Measurements from ENCODE around the gene ZFR2. TPM values are rescaled to one million over a fixed set of nuclear protein-coding genes. Genes with fewer than 3 reads are reported as not detected.
A peak's percentile ranks its signal among the peaks of the same experiment; 100 is the strongest.

Gene ZFR2
- total and polyA plus RNA-seq, 7 experiments from 2014 or later = 0.22 to 5.5 (median 1.7) TPM

DNA sequence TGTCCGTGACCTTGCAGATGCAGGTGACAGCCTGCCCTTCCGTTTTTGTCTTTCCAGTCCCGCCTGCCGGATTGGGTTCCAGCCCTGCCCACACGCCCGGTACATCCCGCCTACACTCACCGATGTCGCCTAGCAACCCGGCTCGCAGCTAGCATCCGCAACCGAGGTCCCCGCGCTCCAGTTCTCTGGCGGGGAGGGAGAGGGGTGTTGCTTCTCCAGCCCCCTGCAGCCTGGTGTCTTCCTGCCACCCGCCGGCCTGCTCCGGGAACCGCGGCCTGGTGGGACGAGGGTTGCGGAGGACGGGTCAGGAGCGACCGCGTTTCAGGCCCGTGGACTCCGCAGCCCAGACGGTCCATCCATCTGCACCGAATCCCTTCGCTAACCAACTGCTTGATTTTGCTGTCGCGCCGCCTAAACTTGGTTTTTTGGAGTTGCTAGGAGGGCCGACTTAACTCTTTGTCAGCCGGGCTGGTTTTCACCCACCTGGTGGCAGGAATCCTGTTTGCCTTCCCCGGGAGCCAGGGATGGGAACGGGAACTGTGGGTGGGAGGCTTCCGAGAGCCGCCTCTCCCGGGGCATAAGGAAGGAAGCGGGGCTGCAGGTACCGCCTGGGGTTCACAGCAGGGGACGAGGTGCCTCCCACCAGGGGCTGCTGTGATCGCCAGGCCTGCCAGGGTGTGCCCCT is 67.3 kb downstream of the ZFR2 start:
- H3K4me1 Mint-ChIP-seq = peaks cover 16 to 51% (median 30%) of the 10 kb centered on the region in 7 donors
- POLR2A ChIA-PET = no interaction called here
- no peaks in the 10 kb centered on the region for H3K36me3 ChIP-seq (ENCODE audit: control insufficient read depth in 2 of 3, insufficient read depth in 3 of 3, low read length in 3 of 3)
- H3K36me3 Mint-ChIP-seq = peaks cover 0 to 9% (median 4%) of the 10 kb centered on the region in 5 donors
- peaks cover 0 to 3% (median 0%) of the 10 kb centered on the region in 3 experiments for H3K9me3 ChIP-seq (ENCODE audit: control insufficient read depth in 2 of 3, low read length in 3 of 3)
- peak overlapping the region; percentile 56 to 77 (median 73) for H3K4me3 Mint-ChIP-seq
- no peak overlapping the region for H3K27ac ChIP-seq (ENCODE audit: low read depth, low read length)
- H3K27ac Mint-ChIP-seq = peak overlapping the region in 4 of 9 donors; percentile 17 to 75 (median 42)
- DNase-seq (peak in 8 of 9 donors; percentile 42 to 70 (median 56)), ATAC-seq (peak; percentile 81)
- no peaks in the 10 kb centered on the region for H3K27me3 ChIP-seq (ENCODE audit: control insufficient read depth in 2 of 2, insufficient read depth in 2 of 2, low read length in 2 of 2)
- CTCF ChIA-PET = no interaction called here
- intact Hi-C loops (cut with micrococcal nuclease) = loop anchor here in 1 of 2 donors (1.0 kb wide), 1 partner anchor 21 kb away; no protein-coding TSS in a partner anchor
- peaks cover 0 to 8% (median 5%) of the 10 kb centered on the region in 11 donors for H3K9me3 Mint-ChIP-seq
- H3K4me3 ChIP-seq (ENCODE audit: low read length) = peak overlapping the region; percentile 34
- peaks cover 12 to 32% of the 10 kb centered on the region in 2 donors for H3K4me1 ChIP-seq (ENCODE audit: control insufficient read depth in 2 of 2, insufficient read depth in 2 of 2, low read length in 2 of 2)
- peaks cover 0 to 7% (median 0%) of the 10 kb centered on the region in 5 donors for H3K27me3 Mint-ChIP-seq

DNA sequence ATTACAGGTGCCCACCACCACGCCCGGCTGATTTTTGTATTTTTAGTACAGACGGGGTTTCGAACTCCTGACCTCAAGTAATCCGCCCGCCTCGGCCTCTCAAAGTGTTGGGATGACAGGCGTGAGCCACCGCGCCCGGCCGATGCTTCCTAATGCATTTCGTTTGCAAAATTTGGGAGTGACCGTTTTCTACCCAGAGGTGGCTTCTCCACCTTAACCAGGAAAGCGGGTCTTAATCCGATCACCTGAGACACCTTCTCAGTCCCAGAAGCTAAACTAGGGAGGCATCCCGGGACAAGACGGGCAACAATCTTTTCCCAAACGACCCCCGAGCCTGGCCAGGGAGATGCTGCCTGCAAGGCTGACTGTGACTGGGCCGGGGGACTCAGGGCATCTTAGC is 67.8 kb downstream of the ZFR2 start:
- H3K27ac Mint-ChIP-seq = peak overlapping the region in 2 of 9 donors; percentile 28 to 75
- peaks cover 16 to 49% (median 29%) of the 10 kb centered on the region in 7 donors for H3K4me1 Mint-ChIP-seq
- peak overlapping the region in 9 of 10 donors; percentile 56 to 77 (median 73) for H3K4me3 Mint-ChIP-seq

DNA sequence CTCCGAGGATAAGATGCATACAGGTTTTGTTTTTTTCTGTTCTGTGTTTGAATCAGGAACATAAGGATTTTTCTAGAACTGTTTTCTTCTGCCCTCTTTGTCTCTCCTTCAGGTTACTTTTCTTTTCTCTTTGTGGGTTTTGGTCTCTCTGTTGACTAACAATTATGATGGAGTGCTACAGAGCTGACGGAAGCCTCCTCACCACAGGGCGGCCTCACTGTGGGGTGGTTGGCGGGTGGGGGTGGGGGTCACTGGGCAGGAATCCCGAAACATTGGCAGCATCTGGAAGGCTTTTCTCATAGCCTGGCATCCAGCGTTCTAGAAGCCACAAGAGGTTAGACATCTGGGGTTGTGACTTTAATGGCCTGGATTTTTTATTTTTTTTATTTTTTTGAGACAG is 70.7 kb downstream of the ZFR2 start:
- H3K27me3 Mint-ChIP-seq = peaks cover 0 to 7% (median 0%) of the 10 kb centered on the region in 5 donors
- Histone ChIP-seq H3K4me3 (ENCODE audit: low read length) (no peak overlapping the region), H3K36me3 (ENCODE audit: control insufficient read depth in 2 of 3, insufficient read depth in 3 of 3, low read length in 3 of 3) (no peaks in the 10 kb centered on the region), H3K9me3 (ENCODE audit: control insufficient read depth in 2 of 3, low read length in 3 of 3) (peaks cover 0 to 3% (median 0%) of the 10 kb centered on the region in 3 experiments), H3K27me3 (ENCODE audit: control insufficient read depth in 2 of 2, insufficient read depth in 2 of 2, low read length in 2 of 2) (no peaks in the 10 kb centered on the region), H3K4me1 (ENCODE audit: control insufficient read depth in 2 of 2, insufficient read depth in 2 of 2, low read length in 2 of 2) (peaks cover 12 to 28% of the 10 kb centered on the region in 2 donors), H3K27ac (ENCODE audit: low read depth, low read length) (no peak overlapping the region)
- ChIA-PET POLR2A (interaction anchor here (0.5 to 3.0 kb wide), 4 partner anchors 14 to 35 kb away, joined by 3 to 16 read pairs (median 4); partner anchors contain the start of gene MRPL54), CTCF (interaction anchor here (2.1 kb wide), 1 partner anchor 14 kb away, joined by 6 read pairs; no protein-coding TSS in a partner anchor)
- H3K27ac Mint-ChIP-seq = peak overlapping the region; percentile 48 to 84 (median 68)
- H3K4me1 Mint-ChIP-seq = peaks cover 12 to 42% (median 24%) of the 10 kb centered on the region in 7 donors
- H3K36me3 Mint-ChIP-seq = peaks cover 0 to 11% (median 5%) of the 10 kb centered on the region in 5 donors
- H3K4me3 Mint-ChIP-seq = peak overlapping the region; percentile 9 to 77 (median 66)
- DNase-seq (peak in 6 of 9 donors; percentile 30 to 60 (median 45)), ATAC-seq (peak; percentile 84)
- intact Hi-C loops (cut with micrococcal nuclease) = loop anchor here in 1 of 2 donors (2.0 kb wide), 1 partner anchor 15 kb away; no protein-coding TSS in a partner anchor
- H3K9me3 Mint-ChIP-seq = peaks cover 0 to 11% (median 7%) of the 10 kb centered on the region in 11 donors

More for the DNA sequence above, 67.8 kb downstream of the ZFR2 start:
- no peak for DNase-seq
- peaks cover 0 to 7% (median 0%) of the 10 kb centered on the region in 5 donors for H3K27me3 Mint-ChIP-seq
- POLR2A ChIA-PET = no interaction called here
- no peak for ATAC-seq
- Histone ChIP-seq H3K36me3 (ENCODE audit: control insufficient read depth in 2 of 3, insufficient read depth in 3 of 3, low read length in 3 of 3) (no peaks in the 10 kb centered on the region), H3K4me3 (ENCODE audit: low read length) (peak overlapping the region; percentile 34), H3K27me3 (ENCODE audit: control insufficient read depth in 2 of 2, insufficient read depth in 2 of 2, low read length in 2 of 2) (no peaks in the 10 kb centered on the region), H3K9me3 (ENCODE audit: control insufficient read depth in 2 of 3, low read length in 3 of 3) (peaks cover 0 to 3% (median 0%) of the 10 kb centered on the region in 3 experiments), H3K4me1 (ENCODE audit: control insufficient read depth in 2 of 2, insufficient read depth in 2 of 2, low read length in 2 of 2) (peaks cover 12 to 32% of the 10 kb centered on the region in 2 donors), H3K27ac (ENCODE audit: low read depth, low read length) (no peak overlapping the region)
- CTCF ChIA-PET = interaction anchor here (0.8 kb wide), 1 partner anchor 14 kb away, joined by 5 read pairs; no protein-coding TSS in a partner anchor
- peaks cover 0 to 11% (median 5%) of the 10 kb centered on the region in 5 donors for H3K36me3 Mint-ChIP-seq
- intact Hi-C loops (cut with micrococcal nuclease) = loop anchor here in 1 of 2 donors (1.0 kb wide), 1 partner anchor 21 kb away; no protein-coding TSS in a partner anchor
- peaks cover 0 to 11% (median 6%) of the 10 kb centered on the region in 11 donors for H3K9me3 Mint-ChIP-seq

DNA sequence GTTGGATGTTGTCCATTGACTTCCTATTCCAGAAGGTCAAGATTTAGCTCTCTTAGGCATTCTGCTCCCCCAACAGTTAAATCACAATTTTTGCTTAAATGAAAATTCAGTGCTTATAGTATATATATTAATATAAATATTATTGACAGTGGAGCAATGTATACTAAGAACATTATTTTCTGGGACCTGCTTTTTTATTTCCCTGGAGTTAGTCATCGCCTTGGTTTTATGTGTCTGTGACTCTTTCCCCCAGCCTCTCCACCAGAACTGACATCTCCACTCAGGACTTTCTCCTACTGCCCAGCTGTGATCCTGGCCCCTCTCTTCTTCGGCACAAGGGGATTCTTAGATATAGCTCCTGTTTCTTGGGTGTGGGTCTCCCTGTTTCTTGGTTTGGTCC is 72.5 kb downstream of the ZFR2 start:
- ATAC-seq = no peak
- peak overlapping the region in 2 of 9 donors; percentile 35 to 49 for H3K27ac Mint-ChIP-seq
- Histone ChIP-seq H3K27ac (ENCODE audit: low read depth, low read length) (no peak overlapping the region), H3K4me1 (ENCODE audit: control insufficient read depth in 2 of 2, insufficient read depth in 2 of 2, low read length in 2 of 2) (peaks cover 6 to 22% of the 10 kb centered on the region in 2 donors), H3K4me3 (ENCODE audit: low read length) (no peak overlapping the region), H3K36me3 (ENCODE audit: control insufficient read depth in 2 of 3, insufficient read depth in 3 of 3, low read length in 3 of 3) (no peaks in the 10 kb centered on the region), H3K9me3 (ENCODE audit: control insufficient read depth in 2 of 3, low read length in 3 of 3) (peaks cover 0 to 3% (median 0%) of the 10 kb centered on the region in 3 experiments), H3K27me3 (ENCODE audit: control insufficient read depth in 2 of 2, insufficient read depth in 2 of 2, low read length in 2 of 2) (no peaks in the 10 kb centered on the region)
- peaks cover 0 to 14% (median 8%) of the 10 kb centered on the region in 11 donors for H3K9me3 Mint-ChIP-seq
- intact Hi-C loops (cut with micrococcal nuclease) = no loop called here
- CTCF ChIA-PET = interaction anchor here (0.6 to 1.3 kb wide), 4 partner anchors 26 to 251 kb away, joined by 3 read pairs; partner anchors contain the start of gene MRPL54
- H3K4me1 Mint-ChIP-seq = peaks cover 12 to 28% (median 20%) of the 10 kb centered on the region in 7 donors
- no peak overlapping the region for H3K4me3 Mint-ChIP-seq
- POLR2A ChIA-PET = interaction anchor here (0.6 to 1.2 kb wide), 3 partner anchors 21 to 986 kb away, joined by 3 to 4 read pairs (median 3); no protein-coding TSS in a partner anchor
- H3K27me3 Mint-ChIP-seq = peaks cover 0 to 5% (median 0%) of the 10 kb centered on the region in 5 donors
- DNase-seq = no peak
- H3K36me3 Mint-ChIP-seq = peaks cover 0 to 11% (median 5%) of the 10 kb centered on the region in 5 donors

DNA sequence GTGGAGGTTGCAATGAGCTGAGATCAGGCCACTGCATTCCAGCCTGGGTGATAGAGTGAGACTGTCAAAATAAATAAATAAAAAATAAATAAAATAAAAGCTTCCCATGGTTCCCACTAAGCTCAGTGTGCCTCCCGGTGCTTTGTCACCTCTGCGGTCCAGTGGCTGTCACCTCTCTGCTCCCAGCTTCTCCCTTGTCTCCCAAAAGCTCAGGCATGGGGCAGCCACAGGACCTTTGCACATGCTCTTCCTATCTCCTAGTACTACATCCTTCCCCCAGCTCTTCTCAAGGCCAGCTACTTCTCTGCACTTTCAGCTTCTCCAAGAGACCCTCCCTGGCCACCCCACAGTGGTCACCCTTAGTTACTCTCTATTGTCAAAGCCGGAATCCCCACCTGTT is 75.0 kb downstream of the ZFR2 start:
- Histone ChIP-seq H3K9me3 (ENCODE audit: control insufficient read depth in 2 of 3, low read length in 3 of 3) (peaks cover 0 to 6% (median 0%) of the 10 kb centered on the region in 3 experiments), H3K36me3 (ENCODE audit: control insufficient read depth in 2 of 3, insufficient read depth in 3 of 3, low read length in 3 of 3) (no peaks in the 10 kb centered on the region), H3K27ac (ENCODE audit: low read depth, low read length) (no peak overlapping the region), H3K27me3 (ENCODE audit: control insufficient read depth in 2 of 2, insufficient read depth in 2 of 2, low read length in 2 of 2) (no peaks in the 10 kb centered on the region), H3K4me1 (ENCODE audit: control insufficient read depth in 2 of 2, insufficient read depth in 2 of 2, low read length in 2 of 2) (peaks cover 0 to 16% of the 10 kb centered on the region in 2 donors), H3K4me3 (ENCODE audit: low read length) (no peak overlapping the region)
- intact Hi-C loops (cut with micrococcal nuclease) = no loop called here
- Mint-ChIP-seq H3K36me3 (peaks cover 5 to 9% (median 6%) of the 10 kb centered on the region in 5 donors), H3K27me3 (peaks cover 0 to 9% (median 0%) of the 10 kb centered on the region in 5 donors), H3K9me3 (peaks cover 0 to 15% (median 7%) of the 10 kb centered on the region in 11 donors), H3K4me3 (no peak overlapping the region), H3K4me1 (peaks cover 6 to 20% (median 7%) of the 10 kb centered on the region in 7 donors), H3K27ac (peak overlapping the region in 1 of 9 donors; percentile 2)
- DNase-seq (no peak), ATAC-seq (no peak)
- ChIA-PET POLR2A (no interaction called here), CTCF (no interaction called here)

DNA sequence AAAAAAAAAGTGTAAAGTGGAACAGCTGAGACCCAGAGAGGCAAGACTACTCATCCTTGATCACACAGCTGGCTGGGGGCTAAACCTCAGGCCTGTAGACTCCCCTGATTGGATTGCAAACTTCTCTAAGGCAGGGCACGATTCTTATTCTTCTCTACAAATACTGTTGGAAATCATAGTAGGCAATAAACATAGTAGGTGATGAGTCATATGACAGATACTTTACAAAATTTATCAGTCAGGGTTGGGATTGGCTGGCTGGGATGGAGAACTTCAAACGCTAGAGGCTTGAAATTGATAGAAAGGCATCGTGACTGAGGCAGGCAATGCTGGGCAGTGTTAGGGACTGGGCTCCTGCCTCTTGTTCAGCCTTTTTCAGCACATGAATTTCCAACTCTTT is 76.7 kb downstream of the ZFR2 start:
- DNase-seq (no peak), ATAC-seq (no peak)
- H3K36me3 ChIP-seq (ENCODE audit: control insufficient read depth in 2 of 3, insufficient read depth in 3 of 3, low read length in 3 of 3) = no peaks in the 10 kb centered on the region
- no peak overlapping the region for H3K4me3 ChIP-seq (ENCODE audit: low read length)
- Mint-ChIP-seq H3K36me3 (peaks cover 5 to 8% (median 6%) of the 10 kb centered on the region in 5 donors), H3K9me3 (peaks cover 0 to 12% (median 6%) of the 10 kb centered on the region in 11 donors), H3K4me1 (peaks cover 0 to 15% (median 3%) of the 10 kb centered on the region in 7 donors), H3K27me3 (peaks cover 0 to 9% (median 0%) of the 10 kb centered on the region in 5 donors), H3K27ac (peak overlapping the region in 1 of 9 donors; percentile 38), H3K4me3 (no peak overlapping the region)
- no peaks in the 10 kb centered on the region for H3K27me3 ChIP-seq (ENCODE audit: control insufficient read depth in 2 of 2, insufficient read depth in 2 of 2, low read length in 2 of 2)
- H3K27ac ChIP-seq (ENCODE audit: low read depth, low read length) = no peak overlapping the region
- POLR2A ChIA-PET = no interaction called here
- peaks cover 0 to 4% of the 10 kb centered on the region in 2 donors for H3K4me1 ChIP-seq (ENCODE audit: control insufficient read depth in 2 of 2, insufficient read depth in 2 of 2, low read length in 2 of 2)
- peaks cover 0 to 6% (median 0%) of the 10 kb centered on the region in 3 experiments for H3K9me3 ChIP-seq (ENCODE audit: control insufficient read depth in 2 of 3, low read length in 3 of 3)
- intact Hi-C loops (cut with micrococcal nuclease) = no loop called here
- CTCF ChIA-PET = no interaction called here
